GM21367 (cell line): ENCODE data around the gene SCAF8.
"Not testable (repeated sequence)": the region's sequence is repeated elsewhere in the genome, so short reads cannot be mapped to it uniquely, and the experiment has no call there.

ENCODE experiments used
- ATAC-seq: cut with Tn5 transposase; IDR thresholded peaks from one replicate; pipeline ENCODE4 v1.9.1; 2021; ENCODE audit not compliant: unreplicated experiment

SCAF8 gene

GRCh38 chr6:154733626-154734382, 588 bp downstream of the SCAF8 start:
- ATAC-seq: peak; percentile 71

GRCh38 chr6:154736618-154737259, 3.5 kb downstream of the SCAF8 start:
- no peak for ATAC-seq

- ATAC-seq: no peak
Observed at GRCh38 chr6:154737424-154737823, 4.2 kb downstream of the SCAF8 start.

- no peak for ATAC-seq
Observed at GRCh38 chr6:154738551-154738961, 5.3 kb downstream of the SCAF8 start.

- ATAC-seq: no peak
Observed at GRCh38 chr6:154740658-154741057, 7.4 kb downstream of the SCAF8 start.

- ATAC-seq: no peak
Observed at GRCh38 chr6:154742891-154743290, 9.7 kb downstream of the SCAF8 start.

GRCh38 chr6:154744029-154744745, 11.0 kb downstream of the SCAF8 start:
- not testable (repeated sequence) for ATAC-seq

- ATAC-seq: no peak
Observed at GRCh38 chr6:154745243-154745642, 12.0 kb downstream of the SCAF8 start.

GRCh38 chr6:154749341-154749740, 16.1 kb downstream of the SCAF8 start:
- ATAC-seq: no peak

- ATAC-seq: no peak
Observed at GRCh38 chr6:154751011-154751800, 18.0 kb downstream of the SCAF8 start.

- no peak for ATAC-seq
Observed at GRCh38 chr6:154752022-154752421, 18.8 kb downstream of the SCAF8 start.

- no peak for ATAC-seq
Observed at GRCh38 chr6:154754152-154754551, 20.9 kb downstream of the SCAF8 start.

GRCh38 chr6:154757352-154758050, 24.3 kb downstream of the SCAF8 start:
- no peak for ATAC-seq

- ATAC-seq: no peak
Observed at GRCh38 chr6:154758125-154758524, 24.9 kb downstream of the SCAF8 start.

GRCh38 chr6:154763650-154764049, 30.4 kb downstream of the SCAF8 start:
- no peak for ATAC-seq

GRCh38 chr6:154765273-154765672, 32.1 kb downstream of the SCAF8 start:
- no peak for ATAC-seq

GRCh38 chr6:154766288-154766687, 33.1 kb downstream of the SCAF8 start:
- no peak for ATAC-seq

- no peak for ATAC-seq
Observed at GRCh38 chr6:154767003-154767723, 33.9 kb downstream of the SCAF8 start.

GRCh38 chr6:154768280-154768679, 35.1 kb downstream of the SCAF8 start:
- no peak for ATAC-seq

GRCh38 chr6:154773610-154774089, 40.4 kb downstream of the SCAF8 start:
- peak; percentile 91 for ATAC-seq
